Tibial nerve (tissue), 4 donors: ENCODE results near the gene MOB2. TPM values are rescaled to one million over a fixed set of nuclear protein-coding genes. Genes with fewer than 3 reads are reported as not detected.

ENCODE experiments used
- DNase-seq, 2 donors: peaks; one replicate each; pipeline ENCODE4 v3.0.0-alpha.2; 2019; ENCODE audit warnings: low spot score in 2 of 2
- H3K27ac ChIP-seq, 4 donors: fragments of 200-600 bp; sonication (generic) in 3 of 4; one replicate each; pipeline ENCODE4 v1.5.1; 2017 to 2019; ENCODE audit warnings: mild to moderate bottlenecking in 1 of 4
- H3K27me3 ChIP-seq, 2 donors: fragments of 200-600 bp; sonication (generic) in 1 of 2; one replicate each; pipeline versions ENCODE4 v1.5.1 to v1.6.0; 2017 to 2019
- H3K36me3 ChIP-seq, 3 donors: fragments of 200-600 bp; sonication (generic); one replicate each; pipeline ENCODE4 v1.5.1; 2018 to 2019
- H3K4me1 ChIP-seq, 4 donors: fragments of 200-600 bp; sonication (generic) in 3 of 4; one replicate each; pipeline ENCODE4 v1.5.1; 2017 to 2019
- H3K4me3 ChIP-seq, 4 donors: fragments of 200-600 bp; sonication (generic) in 3 of 4; one replicate each; pipeline ENCODE4 v1.5.1; 2017 to 2019; ENCODE audit warnings: mild to moderate bottlenecking in 1 of 4, moderate library complexity in 1 of 4
- H3K9me3 ChIP-seq, 4 donors: fragments of 200-600 bp; sonication (generic) in 3 of 4; one replicate each; pipeline ENCODE4 v1.5.1; 2017 to 2019
- CTCF ChIP-seq, 5 experiments: fragments of 200-600 bp in 3 of 5; fragments of 450-650 bp in 2 of 5; sonication (generic) in 3 of 5; IDR thresholded peaks; one replicate each; pipeline ENCODE4 v1.5.1; 2016 to 2019; ENCODE audit warnings: antibody characterized with exemption in 5 of 5, mild to moderate bottlenecking in 3 of 5, moderate library complexity in 2 of 5
- EP300 ChIP-seq, 2 donors: sonication (generic); formaldehyde crosslinking; IDR thresholded peaks; one replicate each; pipeline ENCODE4 v1.6.1; 2017; ENCODE audit warnings: antibody characterized with exemption in 2 of 2, mild to moderate bottlenecking in 1 of 2
- POLR2A ChIP-seq, 2 donors: fragments of 450-650 bp; IDR thresholded peaks; one replicate each; pipeline ENCODE4 v1.6.1; 2017; ENCODE audit warnings: antibody characterized with exemption in 2 of 2, mild to moderate bottlenecking in 2 of 2, moderate library complexity in 2 of 2
- WGBS, 2 donors: methylation state at CpG; one replicate each; pipeline ENCODE4 v1.1.5; 2018; 5-methylcytosine and 5-hydroxymethylcytosine counted together
- total RNA-seq, 4 donors: library from RNA; depleted of rRNA; stranded (reverse); fragments of >200 nt; gene quantifications; one replicate each; pipeline ENCODE4 v1.1.0, GENCODE V29; 2016

The MOB2 gene
- total RNA-seq, 4 donors from 2014 or later, result 42.3 to 55.1 (median 46.9) TPM

GRCh38 chr11:1450949-1451710 is 35.4 kb downstream of the MOB2 start:
- Histone ChIP-seq H3K27me3 (no peaks in the 10 kb centered on the region), H3K36me3 (no peaks in the 10 kb centered on the region), H3K9me3 (no peaks in the 10 kb centered on the region), H3K4me3 (no peak overlapping the region), H3K4me1 (peaks cover 0 to 4% (median 0%) of the 10 kb centered on the region in 4 donors), H3K27ac (no peak overlapping the region)
- TF ChIP-seq POLR2A (IDR thresholded peaks at IDR 0.05) (no peak), EP300 (IDR thresholded peaks at IDR 0.05) (no peak), CTCF (IDR thresholded peaks at IDR 0.05) (no peak)
- 77 to 79% methylated on average over 15 to 17 of the region's 22 CpGs for WGBS, 2 donors
- no peak for DNase-seq

GRCh38 chr11:1450344-1450875 is 36.2 kb downstream of the MOB2 start:
- Histone ChIP-seq H3K4me1 (peaks cover 0 to 4% (median 0%) of the 10 kb centered on the region in 4 donors), H3K27me3 (no peaks in the 10 kb centered on the region), H3K36me3 (no peaks in the 10 kb centered on the region), H3K27ac (no peak overlapping the region), H3K4me3 (no peak overlapping the region), H3K9me3 (no peaks in the 10 kb centered on the region)
- no peak for DNase-seq
- TF ChIP-seq POLR2A (IDR thresholded peaks at IDR 0.05) (no peak), CTCF (IDR thresholded peaks at IDR 0.05) (no peak), EP300 (IDR thresholded peaks at IDR 0.05) (no peak)
- 82 to 84% methylated on average over 14 to 23 of the region's 29 CpGs for WGBS, 2 donors

GRCh38 chr11:1449490-1450243 is 36.9 kb downstream of the MOB2 start:
- TF ChIP-seq POLR2A (IDR thresholded peaks at IDR 0.05) (no peak), EP300 (IDR thresholded peaks at IDR 0.05) (no peak), CTCF (IDR thresholded peaks at IDR 0.05) (no peak)
- Histone ChIP-seq H3K27ac (peak overlapping the region in 1 of 4 donors; percentile 58), H3K27me3 (no peaks in the 10 kb centered on the region), H3K9me3 (no peaks in the 10 kb centered on the region), H3K4me3 (no peak overlapping the region), H3K36me3 (peaks cover 0 to 3% (median 0%) of the 10 kb centered on the region in 3 donors), H3K4me1 (peaks cover 0 to 4% (median 0%) of the 10 kb centered on the region in 4 donors)
- 73 to 76% methylated on average over 29 of the region's 31 CpGs for WGBS, 2 donors
- DNase-seq, result no peak

- Histone ChIP-seq H3K9me3 (no peaks in the 10 kb centered on the region), H3K36me3 (peaks cover 0 to 3% (median 0%) of the 10 kb centered on the region in 3 donors), H3K27me3 (no peaks in the 10 kb centered on the region), H3K4me1 (peaks cover 0 to 4% (median 0%) of the 10 kb centered on the region in 4 donors), H3K27ac (peak overlapping the region in 1 of 4 donors; percentile 58), H3K4me3 (no peak overlapping the region)
- WGBS, 2 donors, result 71 to 90% methylated on average over 13 to 24 of the region's 24 CpGs
- no peak for DNase-seq
- TF ChIP-seq POLR2A (IDR thresholded peaks at IDR 0.05), result no peak
These were observed 37.7 kb downstream of the MOB2 start for GRCh38 chr11:1448882-1449281.

GRCh38 chr11:1447845-1448825 is 38.4 kb downstream of the MOB2 start:
- TF ChIP-seq CTCF (IDR thresholded peaks at IDR 0.05), result peak in 2 of 5 experiments; percentile 7 to 37
- TF ChIP-seq EP300 (IDR thresholded peaks at IDR 0.05), result no peak
- no peak for TF ChIP-seq POLR2A (IDR thresholded peaks at IDR 0.05)
- peaks cover 0 to 4% (median 0%) of the 10 kb centered on the region in 4 donors for H3K4me1 ChIP-seq
- peak overlapping the region in 1 of 4 donors; percentile 57 for H3K27ac ChIP-seq
- WGBS, 2 donors, result 75 to 85% methylated on average over 29 to 33 of the region's 49 CpGs
- no peaks in the 10 kb centered on the region for H3K9me3 ChIP-seq
- H3K4me3 ChIP-seq, result no peak overlapping the region
- peaks cover 0 to 6% (median 0%) of the 10 kb centered on the region in 3 donors for H3K36me3 ChIP-seq
- H3K27me3 ChIP-seq, result no peaks in the 10 kb centered on the region
- no peak for DNase-seq
